DMS 273 (cell line): ENCODE data around the gene PCP4.
A peak's percentile ranks its signal among the peaks of the same experiment; 100 is the strongest.

ENCODE experiments used
- DNase-seq: peaks from one replicate; lab custom pipeline; 2025; ENCODE audit not compliant: unreplicated experiment; lab: John Stamatoyannopoulos, UW

PCP4 gene

DNA sequence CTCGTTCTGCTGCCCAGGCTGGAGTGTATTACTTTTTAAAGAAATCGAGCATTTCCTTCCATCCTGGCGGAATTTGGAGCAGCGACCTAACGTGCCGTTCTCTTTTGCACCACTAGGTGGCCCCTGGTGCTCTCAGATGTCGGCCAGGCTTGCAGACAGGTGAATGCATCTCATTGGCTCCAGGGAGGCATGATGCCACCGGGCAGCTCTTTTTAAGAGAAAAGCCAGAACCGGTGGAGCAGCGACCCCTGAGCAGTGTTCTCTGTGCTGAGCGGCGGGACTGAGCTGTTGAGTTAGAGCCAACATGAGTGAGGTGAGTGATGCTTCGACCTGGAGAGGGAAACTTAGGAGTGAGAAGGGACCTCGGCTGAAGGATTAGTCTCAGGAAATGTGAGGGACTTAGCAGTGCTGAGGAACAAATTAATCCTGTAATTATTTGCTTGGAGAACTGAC lies at the start of gene PCP4:
TSS of gene PCP4 (plus strand) at position 241 of the 453 bp plus-strand sequence. CDS start at position 305, 64 bp downstream.
- DNase-seq = peak; percentile 73

DNA sequence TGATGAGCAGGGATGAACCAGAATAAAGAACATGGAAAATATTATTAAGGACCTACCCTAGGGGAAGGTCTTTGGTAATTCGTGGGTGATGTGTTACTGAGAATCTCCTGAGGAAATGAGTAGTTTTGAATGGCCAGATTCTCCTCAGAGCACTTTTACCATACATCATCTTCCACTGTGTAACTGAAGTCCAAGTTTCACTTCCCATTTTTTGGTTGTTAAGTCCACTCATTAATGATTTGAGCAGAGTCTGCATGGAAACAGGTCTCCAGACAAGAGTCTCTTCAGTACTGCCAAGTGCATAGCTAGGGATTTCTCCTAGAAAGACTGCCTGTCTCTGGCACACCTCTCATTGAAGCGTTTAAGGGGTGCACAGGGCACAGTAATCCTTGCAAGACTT lies 48.7 kb upstream of the PCP4 start:
- DNase-seq = no peak

GRCh38 chr21:39822042-39822441 lies 45.2 kb upstream of the PCP4 start:
- no peak for DNase-seq

GRCh38 chr21:39825250-39825649 lies 42.0 kb upstream of the PCP4 start:
- DNase-seq = no peak

- DNase-seq = no peak
Observed at GRCh38 chr21:39834543-39834942, 32.7 kb upstream of the PCP4 start.

GRCh38 chr21:39837861-39838359 lies 29.3 kb upstream of the PCP4 start:
- DNase-seq = no peak

GRCh38 chr21:39840373-39841097 lies 26.7 kb upstream of the PCP4 start:
- DNase-seq = no peak

- peak; percentile 62 for DNase-seq
Observed at GRCh38 chr21:39842741-39843459, 24.3 kb upstream of the PCP4 start.

GRCh38 chr21:39843483-39843882 lies 23.8 kb upstream of the PCP4 start:
- DNase-seq = no peak

DNA sequence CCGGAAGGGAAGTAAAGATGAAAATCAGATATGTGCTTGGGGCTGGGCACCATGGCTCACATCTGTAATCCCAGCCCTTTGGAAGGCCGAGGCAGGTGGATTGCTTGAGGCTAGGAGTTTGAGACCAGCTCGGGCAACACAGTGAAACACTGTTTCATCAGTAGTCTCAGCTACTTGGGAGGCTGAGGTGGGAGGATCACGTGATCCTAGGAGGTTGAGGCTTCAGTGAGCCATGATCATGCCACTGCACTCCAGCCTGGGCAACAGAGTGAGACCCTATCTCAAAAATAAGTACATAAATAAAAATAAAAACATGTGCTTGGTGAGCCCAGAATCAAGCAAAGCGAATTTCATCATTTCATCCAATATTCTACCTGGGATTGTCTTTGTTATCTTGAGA lies 23.3 kb upstream of the PCP4 start:
- DNase-seq = no peak

DNA sequence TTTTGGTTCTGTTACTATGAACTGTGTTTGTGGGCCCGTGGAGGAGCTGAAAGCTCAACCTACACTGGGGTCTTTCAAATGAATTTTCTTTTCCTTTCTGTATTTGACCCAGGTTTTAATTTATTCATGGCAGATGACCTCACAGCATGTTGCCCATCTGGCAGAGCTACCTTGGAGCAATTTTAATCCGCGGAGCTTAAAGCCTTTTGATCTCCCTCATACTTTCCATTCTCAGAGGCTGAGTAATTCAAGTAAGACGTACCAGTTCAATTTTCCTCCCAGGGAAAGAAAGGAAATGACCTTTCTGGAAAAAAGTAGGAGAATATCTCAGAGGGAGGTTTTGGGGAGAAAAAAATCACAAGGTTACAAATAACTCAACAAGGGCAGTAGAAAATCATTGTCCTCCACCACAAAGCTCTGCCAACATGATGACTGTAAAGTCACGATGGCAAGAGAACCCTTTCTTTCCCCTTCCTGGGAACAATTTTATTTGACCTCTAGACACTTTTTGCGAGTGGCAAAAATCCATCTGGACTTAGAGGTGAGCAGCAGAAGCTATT lies 21.6 kb upstream of the PCP4 start:
- DNase-seq = peak; percentile 90

GRCh38 chr21:39847877-39848276 lies 19.4 kb upstream of the PCP4 start:
- no peak for DNase-seq

DNA sequence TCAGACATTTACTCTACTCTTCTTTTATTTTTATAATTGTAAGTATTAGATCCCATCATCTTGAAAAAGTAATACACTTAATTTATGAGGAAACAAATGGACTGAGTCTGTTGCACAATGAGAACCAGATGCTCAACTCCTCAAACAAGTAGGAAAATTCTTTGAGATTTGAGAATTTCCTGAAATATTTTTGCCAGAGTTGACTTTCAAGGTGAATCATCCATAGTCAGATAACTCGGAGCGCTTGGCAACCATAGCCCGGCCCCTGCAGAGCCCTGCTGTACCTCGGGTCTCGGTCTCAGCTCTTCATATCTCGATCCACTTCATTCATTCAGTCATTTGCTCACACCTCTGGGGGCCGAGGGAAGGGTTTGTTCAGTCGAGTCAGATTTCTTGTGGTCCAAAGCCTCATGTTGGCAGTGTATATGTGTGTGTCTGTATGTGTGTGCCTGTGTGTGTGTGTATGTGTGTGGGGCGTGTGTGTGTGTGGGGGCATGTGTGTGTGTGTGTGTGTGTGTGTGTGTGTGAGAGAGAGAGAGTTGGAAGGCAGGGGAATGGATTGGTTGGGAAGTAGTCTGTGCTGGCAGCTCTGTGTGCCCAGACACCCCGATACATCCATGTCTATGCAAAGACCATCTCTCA lies 18.1 kb upstream of the PCP4 start:
- DNase-seq = no peak

GRCh38 chr21:39850333-39850732 lies 16.9 kb upstream of the PCP4 start:
- peak; percentile 39 for DNase-seq

DNA sequence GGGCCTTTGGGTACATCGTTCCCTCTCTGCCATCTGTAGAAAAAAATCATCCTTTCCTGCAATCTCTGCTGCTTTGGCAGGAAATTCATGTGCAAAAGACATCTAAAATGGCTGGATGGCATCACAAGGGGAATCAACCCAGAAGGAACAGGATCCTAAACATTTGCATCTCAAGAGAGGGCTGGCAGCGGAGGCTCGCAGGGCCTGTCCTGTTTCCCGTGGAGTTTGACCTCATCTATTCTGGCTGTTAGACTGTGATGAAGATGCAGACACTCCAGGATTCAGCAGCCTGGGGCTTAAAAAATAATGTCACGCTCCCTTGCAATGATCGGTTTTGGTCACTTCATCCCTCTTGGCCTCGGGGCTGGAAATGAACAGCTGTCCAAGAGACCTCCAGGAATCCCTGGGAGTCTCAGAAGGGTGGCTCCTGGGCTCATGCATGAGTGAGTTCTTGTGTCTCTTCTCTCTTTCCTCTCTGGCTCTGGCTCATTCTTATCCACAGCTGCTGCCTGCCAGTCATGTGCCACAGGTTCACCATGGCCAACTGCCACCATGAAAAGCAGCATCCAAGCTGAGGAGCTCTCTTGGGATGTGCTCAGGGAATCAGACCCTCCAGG lies 16.1 kb upstream of the PCP4 start:
- no peak for DNase-seq

DNA sequence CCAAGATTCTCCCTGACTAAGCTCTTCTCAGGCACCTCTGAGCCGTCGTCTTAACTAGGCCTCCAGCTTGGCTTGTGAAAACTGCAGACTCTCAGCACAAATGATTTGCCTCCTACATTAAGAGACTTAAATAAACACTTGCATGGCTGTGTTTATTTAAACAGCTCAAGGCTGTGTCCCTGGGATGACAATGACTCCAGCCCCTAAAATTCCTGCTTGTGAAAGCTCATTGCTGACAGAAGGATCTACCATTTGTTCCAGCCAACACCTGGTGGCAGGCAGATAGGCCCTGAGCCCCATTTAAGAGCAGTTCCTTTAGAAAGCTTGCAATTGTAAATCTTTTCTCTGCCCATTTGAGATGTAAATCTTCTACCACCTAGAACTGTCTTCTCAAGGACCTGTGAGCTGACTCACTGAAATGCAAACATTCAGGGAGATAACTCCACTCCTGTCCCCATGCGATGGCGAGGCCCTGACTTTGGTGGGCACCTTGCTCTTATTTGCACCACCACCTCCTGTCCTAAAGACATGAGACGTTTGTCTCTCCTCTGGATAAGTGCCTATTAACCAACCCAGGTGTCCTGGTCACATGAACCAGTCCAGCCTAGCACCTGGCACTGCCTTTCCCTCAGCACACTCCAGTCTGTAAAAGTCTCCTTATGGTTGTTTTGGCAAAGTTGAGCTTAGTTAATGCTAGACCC lies 15.1 kb upstream of the PCP4 start:
- no peak for DNase-seq

- DNase-seq = no peak
Observed at GRCh38 chr21:39852726-39853500, 14.3 kb upstream of the PCP4 start.

DNA sequence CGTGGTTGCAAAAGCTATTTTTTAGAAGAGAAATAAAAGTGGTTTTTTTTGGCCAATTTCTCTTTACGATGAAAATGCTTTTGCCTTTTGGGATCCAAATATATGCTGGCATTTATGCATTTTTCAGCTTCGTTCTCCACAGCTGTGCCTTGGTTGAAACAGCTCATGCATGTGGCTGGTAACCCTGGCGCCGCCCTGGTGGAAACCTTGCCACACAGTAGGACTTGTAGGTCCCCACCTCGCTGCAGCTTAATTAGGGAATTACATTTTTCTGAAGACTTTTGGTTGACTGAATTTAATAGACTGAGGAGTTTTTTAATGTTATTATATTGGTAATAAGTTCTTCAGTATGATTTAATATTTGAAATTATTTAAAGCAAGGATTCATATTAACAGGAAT lies 12.7 kb upstream of the PCP4 start:
- no peak for DNase-seq

GRCh38 chr21:39855595-39855994 lies 11.6 kb upstream of the PCP4 start:
- no peak for DNase-seq

- no peak for DNase-seq
Observed at GRCh38 chr21:39860600-39860999, 6.6 kb upstream of the PCP4 start.
